PC-9 (cell line): ENCODE results near the gene PTPRD.

Experiments used
- CTCF ChIP-seq: fragments of 200-600 bp; sonication (generic); conservative IDR thresholded peaks from 2 replicates; pipeline ENCODE4 v1.6.1; 2017; ENCODE audit warnings: mixed run types, antibody characterized with exemption, mild to moderate bottlenecking, moderate library complexity
- EZH2 ChIP-seq: fragments of 200-600 bp; sonication (generic); IDR thresholded peaks from 2 replicates; pipeline ENCODE4 v1.8.0; 2017; ENCODE audit warnings: antibody characterized with exemption, low read depth

- TF ChIP-seq EZH2, result no peak
- no peak for TF ChIP-seq CTCF
Measured at GRCh38 chr9:9492506-9492905, 1120.3 kb downstream of the PTPRD start.
